Measurements from ENCODE around the gene SLC41A3.

DNA sequence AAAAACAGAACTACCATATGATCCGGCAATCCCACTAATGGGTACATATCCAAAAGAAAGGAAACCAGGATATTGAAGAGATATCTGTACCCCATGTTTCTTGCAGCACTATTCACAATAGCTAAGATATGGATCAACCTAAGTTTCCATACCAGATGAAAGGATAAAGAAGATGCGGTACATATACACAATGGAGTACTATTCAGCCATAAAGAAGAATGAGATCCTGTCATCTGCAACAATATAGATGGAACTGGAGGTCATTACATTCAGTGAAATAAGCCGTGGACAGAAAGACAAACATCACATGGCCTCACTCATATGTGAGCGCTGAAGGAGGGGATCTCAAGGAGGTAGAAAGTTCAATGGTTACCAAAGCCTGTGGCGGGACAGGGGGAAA, 3.0 kb downstream of the SLC41A3 start:
- TF ChIP-seq CTCF (conservative IDR thresholded peaks at IDR 0.05 in 1 of 2, IDR thresholded peaks at IDR 0.05 in 1 of 2; ENCODE audit: low read depth in 1 of 2, low read length in 2 of 2) (no peak), EZH2 (IDR thresholded peaks at IDR 0.05; ENCODE audit: low read length, missing control alignments) (no peak)
